ENCODE data around the gene SPEG.

DNA sequence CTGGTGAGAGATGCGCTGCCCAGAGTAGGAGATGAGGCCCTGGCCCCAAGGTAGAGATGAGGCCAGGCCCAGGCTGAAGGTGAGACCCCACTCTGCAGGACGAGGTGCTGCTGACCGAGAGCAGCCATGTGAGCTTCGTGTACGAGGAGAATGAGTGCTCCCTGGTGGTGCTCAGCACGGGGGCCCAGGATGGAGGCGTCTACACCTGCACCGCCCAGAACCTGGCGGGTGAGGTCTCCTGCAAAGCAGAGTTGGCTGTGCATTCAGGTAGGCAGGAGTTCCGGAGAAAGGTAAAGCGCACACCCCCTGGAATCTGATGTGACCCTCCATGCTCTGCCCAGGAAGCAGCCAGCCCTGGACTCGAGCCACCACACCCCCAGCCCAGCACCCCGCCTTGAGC is 42.5 kb downstream of the SPEG start:
- no peak for TF ChIP-seq POLR2A (IDR thresholded peaks at IDR 0.05; ENCODE audit: low read depth, low read length)
- no peak for TF ChIP-seq POLR2AphosphoS5 (IDR thresholded peaks at IDR 0.05; ENCODE audit: low read depth, low read length)
- no peak for TF ChIP-seq PAX5 (IDR thresholded peaks at IDR 0.05; ENCODE audit: insufficient read depth, low read length, severe bottlenecking)
- no peak for TF ChIP-seq SPI1 (IDR thresholded peaks at IDR 0.05; ENCODE audit: low read depth, low read length)
- no peak for TF ChIP-seq POU2F2 (IDR thresholded peaks at IDR 0.05; ENCODE audit: low read depth, low read length)
